Stimulated activated CD8-positive, alpha-beta memory T cell treated with anti-CD3 and anti-CD28 coated beads, Interleukin-4, amount 100 ng/mL, for 48 hours (primary cell): Measurements from ENCODE around the gene ZCCHC8.
A peak's percentile ranks its signal among the peaks of the same experiment; 100 is the strongest.
"Not testable (repeated sequence)": the region's sequence is repeated elsewhere in the genome, so short reads cannot be mapped to it uniquely, and the experiment has no call there.

Experiments
- DNase-seq: peaks from one replicate; pipeline ENCODE4 v3.0.0-alpha.2; 2020

The ZCCHC8 gene

DNA sequence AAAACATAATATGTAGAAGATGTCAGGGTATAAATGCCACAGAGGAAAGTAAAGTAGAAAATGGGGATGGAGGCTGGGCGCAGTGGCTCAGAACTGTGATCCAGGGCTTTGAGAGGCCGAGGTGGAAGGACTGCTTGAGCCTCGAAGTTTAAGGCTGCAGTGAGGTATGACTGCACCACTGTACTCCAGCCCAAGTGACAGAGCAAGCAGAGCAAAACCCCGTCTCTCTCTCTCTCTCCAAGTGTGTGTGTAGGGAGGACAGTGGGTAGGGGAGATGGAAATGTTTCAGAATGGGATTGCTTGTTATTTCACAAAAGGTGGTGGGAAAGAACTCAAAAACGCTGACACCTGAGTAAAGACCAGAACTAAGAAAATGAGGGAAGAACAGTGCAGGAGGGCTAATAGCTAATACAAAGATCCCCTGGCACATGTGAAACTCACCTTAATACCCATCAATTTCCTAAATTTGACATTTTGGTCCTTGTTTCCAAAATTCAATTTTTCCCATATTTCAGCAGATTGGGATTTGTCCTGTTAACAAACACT lies 5.7 kb upstream of the ZCCHC8 start:
- DNase-seq = no peak

DNA sequence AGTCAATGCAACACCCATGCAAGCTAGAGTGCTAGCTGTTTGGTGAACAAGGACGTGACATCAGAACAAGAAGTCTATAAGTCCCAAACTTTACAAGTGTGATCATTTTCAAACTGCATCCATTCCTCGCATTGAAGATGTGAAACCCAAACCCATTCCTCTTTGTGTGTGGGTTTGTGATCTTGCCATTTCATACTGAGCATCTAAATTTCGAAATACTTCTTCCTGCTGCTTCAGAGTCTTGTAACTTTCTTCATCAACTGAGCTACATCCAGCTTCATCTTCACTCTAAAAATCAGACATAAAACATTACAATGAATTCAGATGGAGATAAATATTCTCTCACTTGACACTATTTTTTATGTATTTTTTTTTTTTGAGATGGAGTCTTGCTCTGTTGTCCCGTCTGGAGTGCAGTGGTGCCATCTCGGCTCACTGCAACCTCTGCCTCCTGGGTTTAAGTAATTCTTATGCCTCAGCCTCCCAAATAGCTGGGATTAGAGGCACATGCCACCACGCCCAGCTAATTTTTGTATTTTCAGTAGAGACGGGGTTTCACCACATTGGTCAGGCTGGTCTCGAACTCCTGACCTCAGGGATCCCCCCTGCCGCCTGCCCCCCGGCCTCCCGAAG lies 4.8 kb upstream of the ZCCHC8 start:
- no peak for DNase-seq

- DNase-seq = no peak
Observed at GRCh38 chr12:122503783-122504590, 3.3 kb upstream of the ZCCHC8 start.

DNA sequence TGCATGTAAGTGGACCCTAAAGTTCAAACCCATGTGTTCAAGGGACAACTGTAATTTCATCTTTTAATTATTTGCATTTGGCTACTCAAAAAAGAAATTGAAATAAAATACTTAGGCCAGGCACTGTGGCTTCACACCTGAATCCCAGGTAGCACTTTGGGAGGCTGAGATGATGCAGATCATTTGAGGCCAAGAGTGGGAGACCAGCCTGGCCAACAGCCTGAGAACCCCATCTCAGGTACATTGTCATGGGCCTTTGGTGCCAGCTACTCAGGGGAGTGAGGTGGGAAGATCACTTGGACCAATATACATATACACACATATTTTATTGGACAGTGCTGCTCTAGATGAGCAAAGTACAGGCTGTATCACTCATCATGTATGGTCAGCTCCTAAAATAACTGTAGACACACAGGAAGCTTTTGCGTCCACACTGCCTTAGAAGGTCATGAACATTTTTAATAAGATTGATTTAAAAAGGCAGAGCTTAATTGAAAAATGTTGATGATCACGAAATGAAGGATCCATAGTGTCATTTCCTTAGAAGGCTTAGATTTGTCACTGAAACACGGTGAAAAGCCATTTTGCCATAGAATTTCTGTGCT lies 2.5 kb upstream of the ZCCHC8 start:
- no peak for DNase-seq

- DNase-seq = no peak
Observed at GRCh38 chr12:122501489-122501989, 807 bp upstream of the ZCCHC8 start.

- DNase-seq = peak; percentile 60
Observed at GRCh38 chr12:122499991-122500684, 594 bp downstream of the ZCCHC8 start.

DNA sequence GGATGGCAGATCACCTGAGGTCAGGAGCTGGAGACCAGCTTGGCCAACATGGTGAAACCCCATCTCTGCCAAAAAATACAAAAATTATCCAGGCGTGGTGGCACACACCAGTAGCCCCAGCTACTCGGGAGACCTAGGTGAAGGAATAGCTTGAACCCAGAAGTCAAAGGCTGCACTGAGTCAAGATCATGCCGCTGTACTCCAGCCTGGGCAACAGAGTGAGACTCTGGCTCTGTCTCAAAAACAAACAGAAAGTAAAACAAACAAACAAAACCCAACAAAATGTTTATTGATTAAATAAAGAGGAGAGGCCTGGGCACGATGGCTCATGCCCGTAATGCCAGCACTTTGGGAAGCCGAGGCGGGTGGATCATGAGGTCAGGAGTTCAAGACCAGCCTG lies 5.5 kb downstream of the ZCCHC8 start:
- no peak for DNase-seq

GRCh38 chr12:122493222-122493621 lies 7.5 kb downstream of the ZCCHC8 start:
- not testable (repeated sequence) for DNase-seq

DNA sequence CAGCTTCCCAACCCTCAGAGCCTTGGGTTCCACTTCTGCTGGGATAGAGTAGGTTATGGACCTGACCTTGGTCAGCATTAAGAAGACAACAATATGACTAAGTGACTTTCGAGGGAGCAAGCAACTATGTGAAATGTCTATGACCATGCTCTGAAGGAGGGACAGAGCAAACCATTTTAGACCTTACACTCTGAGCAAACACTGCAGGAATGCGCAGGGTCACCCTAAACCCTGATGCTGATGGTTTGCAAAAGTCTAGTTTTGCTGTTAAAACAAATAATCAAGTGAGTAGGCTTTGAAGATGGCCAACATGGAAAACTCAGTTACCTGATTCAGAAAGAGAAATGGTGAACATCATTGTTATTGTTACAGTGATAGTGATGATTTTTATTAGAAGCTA lies 8.7 kb downstream of the ZCCHC8 start:
- no peak for DNase-seq

DNA sequence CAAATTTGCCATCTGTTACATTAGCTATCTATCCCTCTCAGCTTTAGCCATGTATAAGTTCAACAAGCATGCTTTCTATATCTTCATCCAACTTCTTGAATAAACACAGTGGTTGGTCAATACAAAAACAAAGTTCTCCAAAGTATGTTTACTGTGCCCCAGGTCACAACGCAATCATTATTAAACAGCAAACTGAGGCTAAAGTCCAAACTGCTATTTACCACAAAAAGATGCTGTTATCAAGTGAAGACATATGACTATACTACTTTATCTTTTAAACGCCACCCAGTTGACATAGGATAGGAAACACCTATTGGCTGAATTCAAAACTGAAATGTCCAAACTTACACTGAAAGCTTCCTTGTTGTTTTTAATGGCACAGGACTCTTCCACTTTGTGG lies 11.7 kb downstream of the ZCCHC8 start:
- DNase-seq = no peak

DNA sequence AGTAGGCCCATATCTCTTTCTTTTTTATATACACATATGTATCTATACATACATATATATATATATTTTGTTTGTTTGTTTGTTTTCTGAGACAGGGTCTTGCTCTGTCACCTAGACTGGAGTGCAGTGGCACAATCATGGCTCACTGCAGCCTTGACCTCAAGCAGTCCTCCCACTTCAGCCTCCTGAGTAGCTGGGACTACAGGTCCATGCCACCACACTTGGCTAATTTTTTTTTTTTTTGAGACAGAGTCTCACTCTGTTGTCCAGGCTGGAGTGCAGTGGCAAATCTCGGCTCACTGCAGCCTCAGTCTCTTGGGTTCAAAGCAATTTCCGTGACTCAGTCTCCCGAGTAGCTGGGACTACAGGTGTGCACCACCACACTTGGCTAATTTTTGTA lies 12.9 kb downstream of the ZCCHC8 start:
- not testable (repeated sequence) for DNase-seq

GRCh38 chr12:122486805-122487426 lies 13.8 kb downstream of the ZCCHC8 start:
- no peak for DNase-seq

GRCh38 chr12:122486360-122486759 lies 14.4 kb downstream of the ZCCHC8 start:
- not testable (repeated sequence) for DNase-seq

DNA sequence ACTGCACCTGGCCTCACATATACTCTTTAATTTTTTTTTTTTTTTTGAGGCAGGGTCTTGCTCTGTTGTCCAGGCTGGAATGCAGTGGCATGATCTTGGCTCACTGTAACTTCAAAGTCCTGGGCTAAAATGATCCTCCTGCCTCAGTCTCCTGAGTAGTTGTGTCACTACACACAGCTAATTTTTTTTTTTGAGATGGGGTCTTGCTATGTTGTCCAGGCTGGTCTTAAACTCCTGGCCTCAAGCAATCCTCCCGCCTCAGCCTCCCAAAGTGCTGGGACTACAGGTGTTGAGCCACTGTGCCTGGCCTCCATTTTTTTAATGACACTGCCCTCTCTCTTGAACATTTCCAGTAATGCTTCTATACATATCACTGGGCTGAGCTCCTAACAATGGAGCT lies 16.3 kb downstream of the ZCCHC8 start:
- not testable (repeated sequence) for DNase-seq

- DNase-seq = no peak
Observed at GRCh38 chr12:122483969-122484368, 16.8 kb downstream of the ZCCHC8 start.

DNA sequence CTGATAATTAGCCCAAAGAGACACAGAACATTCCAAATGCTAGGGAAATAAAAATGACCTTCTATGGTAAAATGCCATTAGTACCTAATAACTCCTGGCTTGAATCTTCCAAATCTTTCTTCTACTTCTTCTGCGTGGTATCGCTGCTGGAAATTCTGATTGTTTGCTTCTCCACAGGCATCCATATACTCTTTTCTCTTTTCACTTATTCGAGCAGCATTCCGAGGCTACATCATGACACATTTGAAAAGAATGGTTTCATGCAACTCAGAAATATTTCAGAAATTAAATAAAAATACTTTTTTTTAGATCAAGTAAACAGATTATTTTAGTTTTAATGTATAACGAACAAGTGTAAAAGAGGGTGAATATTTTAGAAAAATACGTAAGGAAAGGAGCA lies 18.9 kb downstream of the ZCCHC8 start:
- no peak for DNase-seq

- DNase-seq = no peak
Observed at GRCh38 chr12:122480753-122481152, 20.0 kb downstream of the ZCCHC8 start.

- peak; percentile 14 for DNase-seq
Observed at GRCh38 chr12:122474324-122474716, 26.4 kb downstream of the ZCCHC8 start.

- DNase-seq = peak; percentile 73
Observed at GRCh38 chr12:122473543-122474323, 27.0 kb downstream of the ZCCHC8 start.

- no peak for DNase-seq
Observed at GRCh38 chr12:122471324-122472226, 29.2 kb downstream of the ZCCHC8 start.

GRCh38 chr12:122470576-122470975 lies 30.2 kb downstream of the ZCCHC8 start:
- not testable (repeated sequence) for DNase-seq
